NCI-H2029 treated with DMSO at 0.1 percent for 48 hours (cell line): ENCODE measurements around the gene EIF1B.

Experiments
- DNase-seq: peaks from one replicate; lab custom pipeline; 2025; lab: John Stamatoyannopoulos, UW

EIF1B gene

GRCh38 chr3:40308725-40309417, 636 bp upstream of the EIF1B start:
- no peak for DNase-seq

GRCh38 chr3:40309925-40310695, 603 bp downstream of the EIF1B start:
- DNase-seq: no peak

GRCh38 chr3:40310705-40311104, 1.2 kb downstream of the EIF1B start:
- DNase-seq: no peak

GRCh38 chr3:40312661-40313226, 3.2 kb downstream of the EIF1B start:
- DNase-seq: no peak

GRCh38 chr3:40313975-40314860, 4.7 kb downstream of the EIF1B start:
- peak; percentile 2 for DNase-seq

- DNase-seq: peak; percentile 68
These were observed 7.8 kb downstream of the EIF1B start for GRCh38 chr3:40317061-40317855.

- DNase-seq: no peak
These were observed 12.3 kb downstream of the EIF1B start for GRCh38 chr3:40321818-40322217.

GRCh38 chr3:40323946-40324345, 14.4 kb downstream of the EIF1B start:
- DNase-seq: no peak

GRCh38 chr3:40324621-40325020, 15.1 kb downstream of the EIF1B start:
- DNase-seq: no peak

GRCh38 chr3:40325465-40325864, 16.0 kb downstream of the EIF1B start:
- DNase-seq: no peak

- no peak for DNase-seq
These were observed 18.9 kb downstream of the EIF1B start for GRCh38 chr3:40328374-40328773.

- DNase-seq: no peak
These were observed 19.6 kb downstream of the EIF1B start for GRCh38 chr3:40329071-40329470.

GRCh38 chr3:40332684-40333083, 23.2 kb downstream of the EIF1B start:
- no peak for DNase-seq

GRCh38 chr3:40333416-40333815, 23.9 kb downstream of the EIF1B start:
- no peak for DNase-seq

- DNase-seq: no peak
These were observed 24.3 kb downstream of the EIF1B start for GRCh38 chr3:40333852-40334251.

GRCh38 chr3:40336101-40336500, 26.6 kb downstream of the EIF1B start:
- no peak for DNase-seq

GRCh38 chr3:40336511-40337135, 27.1 kb downstream of the EIF1B start:
- DNase-seq: no peak

- no peak for DNase-seq
These were observed 27.9 kb downstream of the EIF1B start for GRCh38 chr3:40337136-40338108.

- DNase-seq: no peak
These were observed 30.4 kb downstream of the EIF1B start for GRCh38 chr3:40339871-40340270.
